Sigmoid colon (tissue), 7 donors: ENCODE results near the gene LYRM4. TPM values are rescaled to one million over a fixed set of nuclear protein-coding genes. Genes with fewer than 3 reads are reported as not detected.

Source experiments
- DNase-seq: peaks from one replicate; pipeline ENCODE4 v3.0.0-alpha.2; 2019
- H3K27ac ChIP-seq, 4 donors: fragments of 200-600 bp; sonication (generic); one replicate each; pipeline ENCODE4 v1.5.1; 2016 to 2019; ENCODE audit warnings: mild to moderate bottlenecking in 1 of 4
- H3K27me3 ChIP-seq, 3 donors: fragments of 200-600 bp; sonication (generic); one replicate each; pipeline ENCODE4 v1.5.1; 2019; ENCODE audit warnings: mild to moderate bottlenecking in 1 of 3
- H3K36me3 ChIP-seq, 4 donors: fragments of 200-600 bp; sonication (generic); one replicate each; pipeline ENCODE4 v1.5.1; 2016 to 2019
- H3K4me1 ChIP-seq, 4 donors: fragments of 200-600 bp; sonication (generic); one replicate each; pipeline ENCODE4 v1.5.1; 2017 to 2019
- H3K4me3 ChIP-seq, 4 donors: fragments of 200-600 bp; sonication (generic); one replicate each; pipeline ENCODE4 v1.5.1; 2017 to 2019; ENCODE audit warnings: mild to moderate bottlenecking in 2 of 4, moderate library complexity in 1 of 4
- H3K9me3 ChIP-seq, 4 donors: fragments of 200-600 bp in 3 of 4; sonication (generic) in 3 of 4; one replicate each; pipeline versions ENCODE4 v1.5.1 to v1.6.1; 2013 to 2019
- EP300 ChIP-seq, 4 donors: sonication (generic); formaldehyde crosslinking; IDR thresholded peaks; one replicate each; pipeline ENCODE4 v1.6.1; 2017; ENCODE audit warnings: antibody characterized with exemption in 4 of 4
- POLR2A ChIP-seq, 2 donors: fragments of 450-650 bp; IDR thresholded peaks; one replicate each; pipeline ENCODE4 v1.6.1; 2016; ENCODE audit warnings: antibody characterized with exemption in 2 of 2, mild to moderate bottlenecking in 2 of 2, moderate library complexity in 2 of 2
- POLR2AphosphoS5 ChIP-seq, 4 donors: sonication (generic); formaldehyde crosslinking; IDR thresholded peaks; one replicate each; pipeline ENCODE4 v1.6.1; 2017; ENCODE audit warnings: antibody characterized with exemption in 4 of 4
- WGBS, 2 donors: extraction: QIAGEN DNeasy Blood & Tissue Kit; methylation state at CpG; one replicate each; pipeline ENCODE4 v1.1.7; 2013; 5-methylcytosine and 5-hydroxymethylcytosine counted together
- intact Hi-C: fragments of 100-400 bp; cut with DNase I; formaldehyde crosslinking; loops from one replicate; pipeline ENCODE4 v1.15.1; 2023
- polyA plus RNA-seq, 3 donors: library from polyadenylated mRNA; stranded (reverse); fragments of 200-250 nt; gene quantifications; one replicate each; pipeline ENCODE4 v1.2.3, GENCODE V29; 2013
- total RNA-seq, 4 donors: library from RNA; depleted of rRNA; stranded (reverse); fragments of >200 nt; gene quantifications; one replicate each; pipeline ENCODE4 v1.1.0, GENCODE V29; 2016
- TF ChIP-seq, protein P1 (sequence below), 4 experiments: fragments of 450-650 bp in 3 of 4; fragments of 200-600 bp in 1 of 4; IDR thresholded peaks; one replicate each; pipeline ENCODE4 v1.5.1; 2016 to 2019; ENCODE audit warnings: antibody characterized with exemption in 4 of 4, mild to moderate bottlenecking in 3 of 4, moderate library complexity in 2 of 4
- donor health status: healthy with polysubstance abuse.
- donor health status: Bipolar disorder and iron deficiency.
- donor health status: healthy.

Gene LYRM4
- total and polyA plus RNA-seq, 7 donors: 11.3 to 29.3 (median 22.2) TPM

DNA sequence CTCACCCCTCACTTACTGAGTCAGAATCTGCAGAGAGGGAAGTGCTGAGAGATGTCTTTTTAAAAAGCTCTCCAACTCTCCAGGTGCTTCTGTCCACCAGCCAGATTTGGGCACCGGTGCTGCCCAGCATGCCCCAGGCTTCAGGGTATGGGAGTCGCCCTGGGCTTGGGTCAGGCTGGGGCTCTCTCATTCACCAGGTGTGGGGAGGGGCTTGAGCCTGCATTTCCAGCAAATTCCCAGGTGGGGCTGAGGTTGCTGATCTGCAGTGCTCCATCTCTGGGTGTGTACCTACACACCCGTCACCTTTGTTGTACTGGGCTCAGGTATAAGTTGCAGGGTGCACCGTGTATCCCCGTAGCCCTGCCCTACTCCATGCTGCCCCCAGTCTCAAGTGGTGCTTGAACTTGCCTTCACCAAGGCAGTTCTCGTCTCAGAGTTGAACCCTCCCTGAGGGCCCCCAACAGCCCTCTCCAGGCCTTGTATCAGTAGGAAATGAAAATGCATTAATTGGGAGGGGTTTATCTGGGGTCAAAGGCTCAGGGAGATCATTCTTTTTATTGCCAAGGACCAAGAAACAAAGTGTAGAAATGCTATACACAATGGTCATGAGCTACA lies 152.1 kb downstream of the LYRM4 start:
- Histone ChIP-seq H3K27me3 (no peaks in the 10 kb centered on the region), H3K36me3 (no peaks in the 10 kb centered on the region), H3K27ac (no peak overlapping the region), H3K4me3 (no peak overlapping the region), H3K4me1 (peaks cover 0 to 13% (median 5%) of the 10 kb centered on the region in 4 donors), H3K9me3 (no peaks in the 10 kb centered on the region)
- intact Hi-C loops: no loop called here
- TF ChIP-seq, protein P1, sequence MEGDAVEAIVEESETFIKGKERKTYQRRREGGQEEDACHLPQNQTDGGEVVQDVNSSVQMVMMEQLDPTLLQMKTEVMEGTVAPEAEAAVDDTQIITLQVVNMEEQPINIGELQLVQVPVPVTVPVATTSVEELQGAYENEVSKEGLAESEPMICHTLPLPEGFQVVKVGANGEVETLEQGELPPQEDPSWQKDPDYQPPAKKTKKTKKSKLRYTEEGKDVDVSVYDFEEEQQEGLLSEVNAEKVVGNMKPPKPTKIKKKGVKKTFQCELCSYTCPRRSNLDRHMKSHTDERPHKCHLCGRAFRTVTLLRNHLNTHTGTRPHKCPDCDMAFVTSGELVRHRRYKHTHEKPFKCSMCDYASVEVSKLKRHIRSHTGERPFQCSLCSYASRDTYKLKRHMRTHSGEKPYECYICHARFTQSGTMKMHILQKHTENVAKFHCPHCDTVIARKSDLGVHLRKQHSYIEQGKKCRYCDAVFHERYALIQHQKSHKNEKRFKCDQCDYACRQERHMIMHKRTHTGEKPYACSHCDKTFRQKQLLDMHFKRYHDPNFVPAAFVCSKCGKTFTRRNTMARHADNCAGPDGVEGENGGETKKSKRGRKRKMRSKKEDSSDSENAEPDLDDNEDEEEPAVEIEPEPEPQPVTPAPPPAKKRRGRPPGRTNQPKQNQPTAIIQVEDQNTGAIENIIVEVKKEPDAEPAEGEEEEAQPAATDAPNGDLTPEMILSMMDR (IDR thresholded peaks at IDR 0.05): no peak
- no peak for TF ChIP-seq EP300 (IDR thresholded peaks at IDR 0.05)
- TF ChIP-seq POLR2A (IDR thresholded peaks at IDR 0.05): no peak
- TF ChIP-seq POLR2AphosphoS5 (IDR thresholded peaks at IDR 0.05): no peak
- WGBS, 2 donors: 31 to 76% methylated on average over 6 of the region's 6 CpGs
- DNase-seq: peak; percentile 54

DNA sequence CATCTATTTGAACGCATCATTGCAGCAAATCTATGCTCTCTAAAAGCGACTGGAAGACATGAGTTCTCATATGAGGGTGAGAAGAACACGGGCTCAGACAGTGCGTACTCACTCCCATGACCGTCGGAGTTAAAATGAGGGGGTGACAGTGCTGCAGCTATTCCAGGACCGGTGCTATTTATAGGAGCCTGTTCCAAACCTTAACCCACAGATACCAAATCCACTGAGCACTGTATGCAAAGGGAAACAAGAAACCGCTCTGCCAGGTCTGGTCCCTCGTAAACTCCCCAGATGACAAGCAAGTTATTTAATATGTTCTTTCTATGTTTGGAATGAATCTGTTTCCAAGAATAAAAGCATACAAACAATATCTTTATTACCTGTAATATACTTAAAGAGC lies 152.7 kb downstream of the LYRM4 start:
- intact Hi-C loops: no loop called here
- no peak overlapping the region for H3K4me3 ChIP-seq
- H3K4me1 ChIP-seq: peaks cover 0 to 13% (median 5%) of the 10 kb centered on the region in 4 donors
- no peaks in the 10 kb centered on the region for H3K36me3 ChIP-seq
- no peak for TF ChIP-seq POLR2A (IDR thresholded peaks at IDR 0.05)
- TF ChIP-seq POLR2AphosphoS5 (IDR thresholded peaks at IDR 0.05): no peak
- TF ChIP-seq, protein P1 (IDR thresholded peaks at IDR 0.05): no peak
- no peak for TF ChIP-seq EP300 (IDR thresholded peaks at IDR 0.05)
- H3K9me3 ChIP-seq: no peaks in the 10 kb centered on the region
- WGBS, 2 donors: 57 to 74% methylated on average over 9 of the region's 9 CpGs
- H3K27me3 ChIP-seq: no peaks in the 10 kb centered on the region
- peak; percentile 36 for DNase-seq
- H3K27ac ChIP-seq: no peak overlapping the region

DNA sequence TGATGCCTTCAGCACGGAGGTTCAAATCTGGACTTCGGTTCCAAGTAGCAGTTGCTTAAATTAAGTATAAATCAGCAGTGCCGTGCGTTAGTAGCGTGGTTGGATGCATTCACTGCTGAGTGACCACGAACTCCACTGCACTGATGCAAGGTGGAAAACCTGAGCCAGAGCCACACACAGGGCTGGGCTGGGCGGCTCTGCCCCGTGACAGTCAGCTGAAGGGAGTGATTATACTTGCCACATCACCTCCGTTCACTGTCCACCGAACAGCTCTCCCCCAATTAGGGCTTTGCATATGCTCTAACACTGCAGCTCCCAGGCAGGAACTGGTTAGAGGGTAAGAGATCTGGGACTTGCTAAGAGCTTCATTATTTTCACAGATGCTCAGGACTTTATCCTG lies 153.4 kb downstream of the LYRM4 start:
- H3K4me3 ChIP-seq: no peak overlapping the region
- intact Hi-C loops: no loop called here
- H3K27me3 ChIP-seq: no peaks in the 10 kb centered on the region
- TF ChIP-seq, protein P1 (IDR thresholded peaks at IDR 0.05): no peak
- TF ChIP-seq EP300 (IDR thresholded peaks at IDR 0.05): no peak
- TF ChIP-seq POLR2AphosphoS5 (IDR thresholded peaks at IDR 0.05): no peak
- TF ChIP-seq POLR2A (IDR thresholded peaks at IDR 0.05): no peak
- DNase-seq: peak; percentile 47
- 89 to 93% methylated on average over 10 of the region's 10 CpGs for WGBS, 2 donors
- H3K4me1 ChIP-seq: peaks cover 0 to 13% (median 5%) of the 10 kb centered on the region in 4 donors
- H3K36me3 ChIP-seq: no peaks in the 10 kb centered on the region
- H3K27ac ChIP-seq: no peak overlapping the region
- no peaks in the 10 kb centered on the region for H3K9me3 ChIP-seq

DNA sequence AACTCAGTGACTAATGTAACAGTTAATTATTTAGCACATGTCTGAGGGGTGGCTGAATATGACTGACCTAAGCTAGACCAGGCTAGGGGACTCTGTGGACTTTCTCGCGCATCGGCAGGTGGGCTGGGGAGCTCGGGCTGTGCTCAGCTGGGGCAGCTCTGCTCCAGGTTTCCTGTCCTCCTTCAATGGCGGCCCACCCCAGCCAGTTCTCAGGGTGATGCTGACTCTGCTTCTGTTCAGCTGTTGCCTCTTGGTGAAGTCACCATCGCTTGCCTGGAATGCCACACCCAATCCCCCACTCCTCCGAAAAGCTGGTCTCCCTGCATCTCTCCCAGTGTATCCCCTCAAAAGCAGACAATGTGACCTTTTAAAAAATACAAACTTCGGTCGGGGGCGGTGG lies 155.6 kb downstream of the LYRM4 start:
- Histone ChIP-seq H3K36me3 (no peaks in the 10 kb centered on the region), H3K27me3 (no peaks in the 10 kb centered on the region), H3K4me1 (peaks cover 0 to 13% (median 5%) of the 10 kb centered on the region in 4 donors), H3K9me3 (no peaks in the 10 kb centered on the region), H3K4me3 (no peak overlapping the region), H3K27ac (no peak overlapping the region)
- TF ChIP-seq EP300 (IDR thresholded peaks at IDR 0.05) (no peak), POLR2A (IDR thresholded peaks at IDR 0.05) (no peak), POLR2AphosphoS5 (IDR thresholded peaks at IDR 0.05) (no peak)
- TF ChIP-seq, protein P1 (IDR thresholded peaks at IDR 0.05): no peak
- DNase-seq: peak; percentile 30
- 96 to 97% methylated on average over 10 of the region's 10 CpGs for WGBS, 2 donors
- intact Hi-C loops: no loop called here

DNA sequence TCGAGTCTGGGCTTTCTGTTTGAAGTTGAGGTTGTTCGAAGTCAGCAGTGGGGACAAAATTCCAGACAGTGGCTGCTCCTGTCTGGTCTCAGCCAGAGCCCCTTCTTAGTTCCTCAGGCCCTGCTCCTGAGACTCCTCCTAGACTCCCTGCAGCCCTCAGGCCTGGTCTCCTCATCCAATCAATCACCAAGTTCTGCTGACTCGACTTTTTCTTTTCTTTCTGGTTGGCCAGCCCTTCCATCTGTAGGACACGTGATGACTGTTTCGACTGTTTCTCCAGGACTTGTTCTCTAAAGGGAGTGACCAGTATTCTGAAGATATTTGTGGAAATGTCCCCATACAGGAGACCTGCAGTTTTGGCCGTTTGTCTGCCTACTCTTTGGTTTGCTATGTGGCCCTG lies 156.1 kb downstream of the LYRM4 start:
- WGBS, 2 donors: 93% methylated on average over 6 of the region's 6 CpGs
- H3K4me1 ChIP-seq: peaks cover 0 to 13% (median 5%) of the 10 kb centered on the region in 4 donors
- no peak for TF ChIP-seq POLR2AphosphoS5 (IDR thresholded peaks at IDR 0.05)
- TF ChIP-seq, protein P1 (IDR thresholded peaks at IDR 0.05): no peak
- no peak for TF ChIP-seq POLR2A (IDR thresholded peaks at IDR 0.05)
- TF ChIP-seq EP300 (IDR thresholded peaks at IDR 0.05): no peak
- no peak overlapping the region for H3K27ac ChIP-seq
- DNase-seq: peak; percentile 40
- no peaks in the 10 kb centered on the region for H3K27me3 ChIP-seq
- no peak overlapping the region for H3K4me3 ChIP-seq
- no peaks in the 10 kb centered on the region for H3K36me3 ChIP-seq
- no peaks in the 10 kb centered on the region for H3K9me3 ChIP-seq
- intact Hi-C loops: no loop called here
